ENCODE results near the gene CCDC178.

DNA sequence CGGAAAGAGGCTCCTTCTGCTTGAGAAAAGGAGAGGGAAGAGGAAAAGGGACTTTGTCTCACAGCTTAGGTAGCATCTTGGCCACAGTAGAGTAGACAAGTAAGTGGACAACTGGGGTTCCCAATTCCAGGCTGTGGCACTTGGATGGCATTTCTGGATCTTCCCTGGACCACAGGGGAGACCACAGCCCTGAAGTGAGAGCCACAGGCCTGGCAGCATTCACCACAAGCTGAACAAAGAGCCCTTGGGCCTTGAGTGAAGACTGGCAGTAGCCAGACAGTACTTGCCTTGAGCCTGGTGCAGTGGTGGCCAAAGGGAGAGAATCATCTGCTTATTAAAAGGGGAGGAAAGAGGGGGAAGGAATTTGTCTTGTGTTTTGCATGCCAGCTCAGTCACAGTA lies 441.6 kb downstream of the CCDC178 start:
- TF ChIP-seq, protein P1, sequence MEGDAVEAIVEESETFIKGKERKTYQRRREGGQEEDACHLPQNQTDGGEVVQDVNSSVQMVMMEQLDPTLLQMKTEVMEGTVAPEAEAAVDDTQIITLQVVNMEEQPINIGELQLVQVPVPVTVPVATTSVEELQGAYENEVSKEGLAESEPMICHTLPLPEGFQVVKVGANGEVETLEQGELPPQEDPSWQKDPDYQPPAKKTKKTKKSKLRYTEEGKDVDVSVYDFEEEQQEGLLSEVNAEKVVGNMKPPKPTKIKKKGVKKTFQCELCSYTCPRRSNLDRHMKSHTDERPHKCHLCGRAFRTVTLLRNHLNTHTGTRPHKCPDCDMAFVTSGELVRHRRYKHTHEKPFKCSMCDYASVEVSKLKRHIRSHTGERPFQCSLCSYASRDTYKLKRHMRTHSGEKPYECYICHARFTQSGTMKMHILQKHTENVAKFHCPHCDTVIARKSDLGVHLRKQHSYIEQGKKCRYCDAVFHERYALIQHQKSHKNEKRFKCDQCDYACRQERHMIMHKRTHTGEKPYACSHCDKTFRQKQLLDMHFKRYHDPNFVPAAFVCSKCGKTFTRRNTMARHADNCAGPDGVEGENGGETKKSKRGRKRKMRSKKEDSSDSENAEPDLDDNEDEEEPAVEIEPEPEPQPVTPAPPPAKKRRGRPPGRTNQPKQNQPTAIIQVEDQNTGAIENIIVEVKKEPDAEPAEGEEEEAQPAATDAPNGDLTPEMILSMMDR (IDR thresholded peaks at IDR 0.05 in 8 of 11, conservative IDR thresholded peaks at IDR 0.05 in 3 of 11): no peak
- no peak for TF ChIP-seq POLR2A (IDR thresholded peaks at IDR 0.05)
- no peak for TF ChIP-seq POLR2AphosphoS5 (IDR thresholded peaks at IDR 0.05)
